DOHH2 (cell line): ENCODE results near the gene XRCC1.

ENCODE experiments used
- H3F3A ChIP-seq: fragments of 200-600 bp; sonication (generic), shearing (Covaris generic); 2 replicates; pipeline ENCODE4 v1.6.0; 2016; ENCODE audit warnings: antibody characterized with exemption, mild to moderate bottlenecking; ENCODE audit not compliant: control insufficient read depth, insufficient read depth
- H3K27ac ChIP-seq: fragments of 200-600 bp; sonication (generic); 2 replicates; pipeline ENCODE4 v1.5.1; 2014; ENCODE audit warnings: low read depth, mild to moderate bottlenecking, low read length, moderate library complexity
- H3K27me3 ChIP-seq: fragments of 200-600 bp; sonication (generic); 2 replicates; pipeline ENCODE4 v1.6.1; 2014; ENCODE audit warnings: mild to moderate bottlenecking, low read length, mixed read lengths; ENCODE audit not compliant: control insufficient read depth
- H3K36me3 ChIP-seq: fragments of 200-600 bp; sonication (generic); 2 replicates; pipeline ENCODE4 v1.6.1; 2014; ENCODE audit warnings: mild to moderate bottlenecking, low read length, moderate library complexity, mixed read lengths; ENCODE audit not compliant: control insufficient read depth
- H3K4me1 ChIP-seq: fragments of 200-600 bp; sonication (generic); 2 replicates; pipeline ENCODE4 v1.6.1; 2014; ENCODE audit warnings: mild to moderate bottlenecking, low read length, mixed read lengths; ENCODE audit not compliant: control insufficient read depth
- H3K4me2 ChIP-seq: fragments of 200-600 bp; sonication (generic); 2 replicates; pipeline ENCODE4 v1.6.0; 2014; ENCODE audit warnings: mild to moderate bottlenecking, low read length, moderate library complexity
- H3K4me3 ChIP-seq: fragments of 200-600 bp; sonication (generic); 2 replicates; pipeline ENCODE4 v1.5.1; 2014; ENCODE audit warnings: mild to moderate bottlenecking, low read length, mixed read lengths
- H3K79me2 ChIP-seq: fragments of 200-600 bp; sonication (generic); 2 replicates; pipeline ENCODE4 v1.6.1; 2014; ENCODE audit warnings: mild to moderate bottlenecking, low read length, mixed read lengths; ENCODE audit not compliant: control insufficient read depth
- H3K9me2 ChIP-seq: fragments of 200-600 bp; sonication (generic); replicated peaks from 2 replicates; pipeline ENCODE4 v1.6.1; 2014; ENCODE audit warnings: mild to moderate bottlenecking, low read length, mixed read lengths; ENCODE audit not compliant: control insufficient read depth
- H3K9me3 ChIP-seq: fragments of 200-600 bp; sonication (generic); 2 replicates; pipeline ENCODE4 v1.6.1; 2014; ENCODE audit warnings: antibody characterized with exemption, low read length, mixed read lengths; ENCODE audit not compliant: control insufficient read depth, insufficient read depth
- H4K20me1 ChIP-seq: fragments of 200-600 bp; sonication (generic); 2 replicates; pipeline ENCODE4 v1.6.0; 2014; ENCODE audit warnings: low read depth, mild to moderate bottlenecking, antibody characterized with exemption, low read length, moderate library complexity; ENCODE audit not compliant: control insufficient read depth, insufficient read depth
- CTCF ChIP-seq: fragments of 200-600 bp; sonication (generic); IDR thresholded peaks from one replicate; pipeline ENCODE4 v1.5.1; 2014; ENCODE audit warnings: antibody characterized with exemption, mild to moderate bottlenecking, low read depth, low read length; ENCODE audit not compliant: poor library complexity, severe bottlenecking
- EZH2phosphoT487 ChIP-seq: fragments of 200-600 bp; sonication (generic); IDR thresholded peaks from 2 replicates; pipeline ENCODE4 v1.6.1; 2017; ENCODE audit warnings: borderline replicate concordance, mild to moderate bottlenecking, antibody characterized with exemption, low read length, moderate library complexity, mixed read lengths

XRCC1 gene

GRCh38 chr19:43541920-43542650 is 33.2 kb downstream of the XRCC1 start:
- Histone ChIP-seq H3K79me2 (no peaks in the 10 kb centered on the region), H3K4me3 (no peak overlapping the region), H3F3A (no peaks in the 10 kb centered on the region), H3K36me3 (peaks cover 37% of the 10 kb centered on the region), H3K27me3 (no peaks in the 10 kb centered on the region), H3K4me1 (no peaks in the 10 kb centered on the region), H4K20me1 (no peaks in the 10 kb centered on the region), H3K9me3 (no peaks in the 10 kb centered on the region), H3K4me2 (no peak overlapping the region), H3K9me2 (no peaks in the 10 kb centered on the region), H3K27ac (no peak overlapping the region)
- TF ChIP-seq EZH2phosphoT487 (no peak), CTCF (no peak)

- H3K9me2 ChIP-seq = no peaks in the 10 kb centered on the region
- no peak overlapping the region for H3K4me3 ChIP-seq
- no peaks in the 10 kb centered on the region for H3K9me3 ChIP-seq
- H4K20me1 ChIP-seq = no peaks in the 10 kb centered on the region
- H3K4me1 ChIP-seq = no peaks in the 10 kb centered on the region
- no peak overlapping the region for H3K4me2 ChIP-seq
- no peaks in the 10 kb centered on the region for H3K79me2 ChIP-seq
- H3K36me3 ChIP-seq = peaks cover 36% of the 10 kb centered on the region
- no peak overlapping the region for H3K27ac ChIP-seq
- TF ChIP-seq CTCF (no peak), EZH2phosphoT487 (no peak)
- H3F3A ChIP-seq = peaks cover 4% of the 10 kb centered on the region; the same call in 1 of the 2 replicates
- no peaks in the 10 kb centered on the region for H3K27me3 ChIP-seq
Observed at GRCh38 chr19:43540381-43540780, 34.9 kb downstream of the XRCC1 start.

GRCh38 chr19:43538922-43539321 is 36.4 kb downstream of the XRCC1 start:
- peaks cover 4% of the 10 kb centered on the region; the same call in 1 of the 2 replicates for H3F3A ChIP-seq
- TF ChIP-seq CTCF = no peak
- no peak for TF ChIP-seq EZH2phosphoT487
- H3K79me2 ChIP-seq = no peaks in the 10 kb centered on the region
- H3K36me3 ChIP-seq = peaks cover 31% of the 10 kb centered on the region
- H3K4me3 ChIP-seq = no peak overlapping the region
- no peaks in the 10 kb centered on the region for H3K9me2 ChIP-seq
- no peak overlapping the region for H3K4me2 ChIP-seq
- H3K4me1 ChIP-seq = peaks cover 6% of the 10 kb centered on the region
- no peak overlapping the region for H3K27ac ChIP-seq
- H4K20me1 ChIP-seq = no peaks in the 10 kb centered on the region
- no peaks in the 10 kb centered on the region for H3K9me3 ChIP-seq
- H3K27me3 ChIP-seq = no peaks in the 10 kb centered on the region
